VCaP (cell line): Measurements from ENCODE around the gene SF3B6.

ENCODE experiments used
- H3K27ac ChIP-seq: fragments of 450-650 bp; 2 replicates; pipeline ENCODE4 v1.5.1; 2017
- TF ChIP-seq, protein P1 (sequence below): fragments of 450-650 bp; conservative IDR thresholded peaks from 2 replicates; pipeline ENCODE4 v1.5.1; 2017; ENCODE audit warnings: mild to moderate bottlenecking, moderate library complexity

The SF3B6 gene

DNA sequence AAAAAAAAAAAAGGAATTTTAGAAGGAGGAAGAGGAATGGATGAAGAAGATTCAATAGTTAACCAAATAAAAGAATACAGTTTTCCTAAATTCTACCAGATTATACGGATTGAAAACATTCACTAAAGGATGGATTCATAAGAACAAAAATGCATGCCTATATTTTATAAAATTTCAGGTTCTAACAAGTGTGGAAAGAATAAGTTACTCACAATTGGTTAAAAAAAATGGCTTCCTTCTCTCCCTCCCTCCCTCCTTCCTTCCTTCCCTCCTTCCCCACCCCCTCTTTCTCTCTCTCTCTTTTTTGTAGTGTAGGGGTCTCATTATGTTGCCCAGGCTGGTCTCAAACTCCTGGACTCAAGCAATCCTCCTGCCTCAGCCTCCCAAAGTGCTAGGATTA is 10.1 kb upstream of the SF3B6 start:
- TF ChIP-seq, protein P1, sequence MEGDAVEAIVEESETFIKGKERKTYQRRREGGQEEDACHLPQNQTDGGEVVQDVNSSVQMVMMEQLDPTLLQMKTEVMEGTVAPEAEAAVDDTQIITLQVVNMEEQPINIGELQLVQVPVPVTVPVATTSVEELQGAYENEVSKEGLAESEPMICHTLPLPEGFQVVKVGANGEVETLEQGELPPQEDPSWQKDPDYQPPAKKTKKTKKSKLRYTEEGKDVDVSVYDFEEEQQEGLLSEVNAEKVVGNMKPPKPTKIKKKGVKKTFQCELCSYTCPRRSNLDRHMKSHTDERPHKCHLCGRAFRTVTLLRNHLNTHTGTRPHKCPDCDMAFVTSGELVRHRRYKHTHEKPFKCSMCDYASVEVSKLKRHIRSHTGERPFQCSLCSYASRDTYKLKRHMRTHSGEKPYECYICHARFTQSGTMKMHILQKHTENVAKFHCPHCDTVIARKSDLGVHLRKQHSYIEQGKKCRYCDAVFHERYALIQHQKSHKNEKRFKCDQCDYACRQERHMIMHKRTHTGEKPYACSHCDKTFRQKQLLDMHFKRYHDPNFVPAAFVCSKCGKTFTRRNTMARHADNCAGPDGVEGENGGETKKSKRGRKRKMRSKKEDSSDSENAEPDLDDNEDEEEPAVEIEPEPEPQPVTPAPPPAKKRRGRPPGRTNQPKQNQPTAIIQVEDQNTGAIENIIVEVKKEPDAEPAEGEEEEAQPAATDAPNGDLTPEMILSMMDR: no peak

DNA sequence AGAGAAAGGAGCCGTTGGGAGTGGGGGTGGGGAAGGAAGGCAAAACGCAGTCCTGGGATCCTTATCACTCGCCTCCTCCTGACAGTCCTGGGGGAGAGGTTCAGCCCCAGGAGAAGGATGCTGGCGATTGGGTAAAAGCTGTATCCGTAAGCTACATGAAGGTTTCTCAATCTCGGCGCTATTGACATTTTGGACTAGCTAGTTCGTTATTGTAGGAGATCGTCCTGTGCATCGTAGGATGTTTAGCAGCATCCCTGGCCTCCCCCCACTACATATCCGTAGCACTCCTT is 9.0 kb upstream of the SF3B6 start:
- H3K27ac ChIP-seq: peak overlapping the region; percentile 82
- TF ChIP-seq, protein P1: no peak

More for the DNA sequence above, 10.1 kb upstream of the SF3B6 start:
- H3K27ac ChIP-seq: no peak overlapping the region

DNA sequence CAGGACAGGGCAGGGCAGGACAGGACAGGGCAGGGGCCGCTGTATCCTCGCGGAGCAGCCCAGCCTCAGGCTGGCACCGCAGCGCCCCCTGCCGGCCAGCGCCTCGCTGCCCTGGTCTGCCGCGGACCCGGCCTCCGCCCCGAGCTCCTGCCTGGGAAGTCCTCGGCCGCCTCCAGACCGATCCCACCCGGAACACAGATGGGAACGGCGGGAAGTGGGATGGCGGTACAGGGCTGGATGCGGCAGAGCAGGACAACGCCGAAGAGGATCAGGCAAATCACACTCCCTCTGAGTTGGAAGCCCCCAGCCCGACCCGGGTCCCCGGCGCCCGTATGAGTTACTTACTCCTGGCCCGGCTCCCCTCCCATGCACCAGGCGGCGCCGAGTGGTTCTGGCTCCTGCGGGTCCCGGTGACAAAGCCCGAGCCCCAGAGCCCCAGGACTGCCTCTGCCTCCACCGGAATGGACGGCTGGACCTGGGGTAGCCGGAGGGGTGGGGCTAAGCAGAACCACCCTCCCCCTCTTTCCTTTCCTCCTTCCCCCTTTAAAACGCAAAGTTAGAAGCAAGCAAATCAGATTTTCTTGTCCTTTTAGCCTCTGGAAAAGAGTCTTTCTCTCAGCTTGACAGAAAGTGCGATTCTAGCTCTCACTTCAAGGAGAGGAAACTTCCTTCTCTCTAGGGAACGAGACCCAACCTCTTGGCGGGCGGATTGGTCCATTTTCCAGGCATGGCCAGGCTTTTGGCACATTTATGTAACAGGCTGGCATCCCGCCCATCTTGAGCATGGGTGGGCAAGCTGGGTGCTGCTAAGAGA is 8.5 kb upstream of the SF3B6 start, which contains the start of gene TP53I3:
Gene TP53I3 (minus strand): TSS at position 449 of the 814 bp plus-strand sequence. CDS start 508 bp downstream, outside the sequence.
- TF ChIP-seq, protein P1: peak; percentile 96
- peak within 1 kb of the TSS; percentile 82 for H3K27ac ChIP-seq

DNA sequence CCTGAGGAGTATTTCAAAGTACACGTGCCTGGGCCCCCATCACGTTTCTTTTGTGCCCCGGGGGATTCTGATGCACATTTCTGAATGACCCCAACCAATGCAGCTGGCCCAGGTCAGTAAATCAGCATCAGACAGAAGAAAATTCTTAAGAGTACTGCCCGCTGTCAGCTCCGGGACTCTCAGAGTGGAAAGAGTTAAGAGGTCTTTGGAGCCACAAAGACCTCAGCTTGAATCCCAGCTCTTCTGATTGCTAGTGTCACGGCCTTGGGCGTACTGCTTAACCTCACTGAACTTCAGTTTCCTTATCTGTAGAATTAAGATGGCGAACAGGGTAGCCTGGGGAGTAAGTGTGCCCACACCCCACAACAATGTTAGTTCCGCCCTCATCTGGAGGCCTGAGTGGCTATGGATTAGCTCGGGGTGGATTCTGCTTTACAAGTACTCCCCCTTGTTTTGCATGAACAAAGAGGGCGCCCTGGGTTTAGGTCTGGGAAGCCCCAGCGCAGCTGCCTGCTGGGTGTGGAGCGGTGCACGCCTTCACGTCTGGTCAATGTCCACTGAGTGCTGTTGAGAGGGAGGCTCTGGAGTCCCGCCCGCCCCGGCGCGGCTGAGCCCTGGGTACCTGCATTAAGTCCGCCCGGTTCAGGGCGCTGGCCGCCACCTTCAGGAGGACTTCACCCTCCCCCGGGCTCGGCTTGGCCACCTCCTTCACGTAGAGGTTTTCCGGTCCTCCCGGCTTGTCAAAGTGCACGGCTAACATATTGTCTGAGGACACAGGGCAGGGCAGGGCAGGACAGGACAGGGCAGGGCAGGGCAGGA is 7.7 kb upstream of the SF3B6 start:
- H3K27ac ChIP-seq: peak overlapping the region; percentile 82
- TF ChIP-seq, protein P1: no peak

DNA sequence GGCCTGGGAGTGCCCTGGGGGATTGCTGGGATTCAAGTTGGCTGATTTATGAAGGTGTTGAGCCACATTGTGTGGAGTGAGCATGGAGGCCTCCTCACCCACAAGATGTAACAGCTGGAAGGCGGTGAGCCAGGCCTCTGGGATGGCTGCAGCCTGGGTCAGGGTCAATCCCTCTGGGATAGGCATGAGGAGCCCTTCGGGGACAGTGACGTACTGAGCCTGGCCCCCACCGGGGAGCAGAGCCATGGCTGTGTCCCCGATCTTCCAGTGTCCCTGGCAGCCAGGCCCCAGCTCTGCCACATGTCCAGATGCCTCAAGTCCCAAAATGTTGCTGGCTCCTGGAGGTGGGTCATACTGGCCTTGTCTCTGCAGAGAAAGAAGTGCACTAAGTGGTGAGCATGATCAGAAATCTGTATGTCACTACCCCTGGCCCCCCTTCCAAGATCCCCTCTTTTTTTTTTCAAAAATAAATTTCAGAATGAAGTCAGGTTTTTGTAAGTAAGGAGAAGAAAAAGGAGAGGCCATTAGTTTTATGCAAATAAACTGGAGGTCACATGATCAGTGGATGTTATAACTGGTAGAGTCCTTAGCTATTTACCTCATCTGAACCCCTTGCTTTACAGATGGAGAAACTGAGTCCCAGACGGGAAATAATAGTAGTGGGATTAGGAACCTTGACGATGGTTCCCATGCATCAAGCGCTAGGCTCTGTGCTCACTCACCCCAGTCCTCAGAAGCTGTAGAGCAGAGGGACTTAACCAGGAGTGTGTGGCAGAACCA is 6.9 kb upstream of the SF3B6 start:
- H3K27ac ChIP-seq: peak overlapping the region; percentile 82
- TF ChIP-seq, protein P1: no peak

DNA sequence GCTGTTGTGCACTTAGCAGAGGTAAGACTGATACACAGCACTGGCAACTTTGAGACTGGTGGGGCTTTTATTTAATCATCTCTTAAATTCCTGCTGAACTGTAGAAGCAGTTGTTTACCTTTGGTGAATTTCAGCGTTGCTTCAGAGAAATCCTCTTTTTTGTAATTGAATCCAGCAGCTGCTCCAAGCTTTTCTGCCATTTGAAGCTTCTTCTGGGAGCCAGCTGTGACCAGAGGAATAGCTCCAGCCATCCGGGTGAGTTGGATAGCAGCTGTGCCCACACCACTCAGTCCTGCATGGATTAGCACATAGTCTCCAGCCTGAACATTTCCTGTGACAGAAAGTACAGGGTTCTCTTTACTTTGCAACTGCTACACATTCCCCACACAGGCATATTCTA is 4.6 kb upstream of the SF3B6 start:
- TF ChIP-seq, protein P1: no peak
- no peak overlapping the region for H3K27ac ChIP-seq

DNA sequence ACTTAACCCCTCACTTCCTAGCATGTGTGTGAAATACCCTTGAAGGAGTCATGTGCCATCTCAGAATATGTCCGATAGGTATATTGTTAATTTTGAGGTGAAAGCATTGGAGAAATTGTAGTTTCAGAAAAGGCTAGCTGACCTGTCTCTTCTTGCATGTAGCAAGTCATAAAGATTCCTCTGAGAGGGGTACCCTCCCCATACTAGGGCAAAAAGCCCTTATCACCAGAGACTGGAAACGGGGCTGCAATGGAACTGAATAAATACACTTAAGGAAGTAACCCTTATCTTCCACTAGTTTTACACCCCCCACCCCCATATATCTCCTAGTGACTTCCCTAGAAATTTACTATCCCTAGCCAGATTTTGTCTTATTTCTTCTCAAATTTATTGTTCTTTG is 1.8 kb upstream of the SF3B6 start:
- peak overlapping the region; percentile 81 for H3K27ac ChIP-seq
- TF ChIP-seq, protein P1: no peak
